ENCODE data around the gene RDH16. TPM values are rescaled to one million over a fixed set of nuclear protein-coding genes. Genes with fewer than 3 reads are reported as not detected.

Gene RDH16
- total and polyA plus RNA-seq, 2 donors (not counting 3 experiments of a cell fraction or from before 2014, with no cell fraction given) = 0.08 to 0.29 TPM

DNA sequence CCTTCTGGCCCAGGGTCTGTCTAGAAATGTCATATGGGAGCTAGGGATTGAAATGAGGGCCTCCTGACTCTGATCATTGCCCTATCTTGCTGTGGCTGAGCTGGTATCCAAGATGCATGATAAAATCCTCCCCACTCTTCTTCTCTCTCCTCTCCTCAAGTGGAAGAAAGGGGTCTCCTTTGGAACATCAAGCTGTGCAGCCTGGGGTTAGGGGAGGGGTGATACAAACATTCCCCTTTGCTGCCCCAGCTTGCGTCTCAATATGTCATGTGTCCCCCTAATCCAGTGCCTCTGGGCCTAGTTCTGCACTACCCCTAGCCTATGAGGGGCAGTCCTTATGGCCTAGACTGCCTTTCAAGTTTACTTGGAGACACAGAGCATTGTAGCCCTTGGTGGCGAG is 8.5 kb downstream of the RDH16 start:
- Histone ChIP-seq H3K4me3 (replicated peaks in 1 of 3; ENCODE audit: insufficient read depth in 1 of 3, low read depth in 1 of 3, low read length in 3 of 3) (no peak overlapping the region), H3K9ac (replicated peaks; ENCODE audit: extremely low read depth, insufficient read depth, low read length) (no peak overlapping the region), H2AFZ (ENCODE audit: low read depth, low read length) (no peak overlapping the region), H3K4me1 (ENCODE audit: control insufficient read depth, extremely low read depth, insufficient read depth, low read length) (no peaks in the 10 kb centered on the region), H3K79me2 (ENCODE audit: control insufficient read depth, insufficient read depth, low read length) (no peaks in the 10 kb centered on the region), H3K27me3 (ENCODE audit: control insufficient read depth in 2 of 2, insufficient read depth in 2 of 2, low read length in 2 of 2) (peaks cover 4 to 9% of the 10 kb centered on the region in 2 experiments), H3K9me1 (replicated peaks; ENCODE audit: control insufficient read depth, extremely low read depth, insufficient read depth, low read length) (no peaks in the 10 kb centered on the region), H3K36me3 (ENCODE audit: control insufficient read depth in 2 of 2, extremely low read depth in 1 of 2, insufficient read depth in 2 of 2, low read length in 2 of 2) (no peaks in the 10 kb centered on the region), H3K4me2 (ENCODE audit: insufficient read depth, low read length) (no peak overlapping the region), H3K9me3 (replicated peaks; ENCODE audit: control insufficient read depth, insufficient read depth, low read length) (no peaks in the 10 kb centered on the region), H4K20me1 (replicated peaks; ENCODE audit: control insufficient read depth, extremely low read depth, insufficient read depth, low read length) (no peaks in the 10 kb centered on the region), H3K27ac (ENCODE audit: insufficient read depth, low read depth, low read length) (no peak overlapping the region)
- intact Hi-C loops (cut with micrococcal nuclease) = loop anchor here (5.0 kb wide), 1 partner anchor 53 kb away; no protein-coding TSS in a partner anchor
- DNase-seq (ENCODE audit: low read depth, low spot score) (no peak), FAIRE-seq (no peak)
- no peak for TF ChIP-seq FOS (IDR thresholded peaks at IDR 0.05; ENCODE audit: borderline replicate concordance, insufficient read depth, low read length)
- TF ChIP-seq, protein P1, sequence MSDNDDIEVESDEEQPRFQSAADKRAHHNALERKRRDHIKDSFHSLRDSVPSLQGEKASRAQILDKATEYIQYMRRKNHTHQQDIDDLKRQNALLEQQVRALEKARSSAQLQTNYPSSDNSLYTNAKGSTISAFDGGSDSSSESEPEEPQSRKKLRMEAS (IDR thresholded peaks at IDR 0.05; ENCODE audit: insufficient read depth, insufficient read length) = no peak
- dilution Hi-C loops (cut with MboI; ENCODE audit: extremely low pct_ligation_motif_present, low sequenced_read_pairs) = no loop called here
- no TSS peak for BruUV-seq (replicated peaks)
- POLR2A ChIA-PET = no interaction called here
- CTCF ChIA-PET = interaction anchor here (1.5 to 3.6 kb wide), 2 partner anchors 48 to 53 kb away, joined by 3 to 16 read pairs; no protein-coding TSS in a partner anchor

DNA sequence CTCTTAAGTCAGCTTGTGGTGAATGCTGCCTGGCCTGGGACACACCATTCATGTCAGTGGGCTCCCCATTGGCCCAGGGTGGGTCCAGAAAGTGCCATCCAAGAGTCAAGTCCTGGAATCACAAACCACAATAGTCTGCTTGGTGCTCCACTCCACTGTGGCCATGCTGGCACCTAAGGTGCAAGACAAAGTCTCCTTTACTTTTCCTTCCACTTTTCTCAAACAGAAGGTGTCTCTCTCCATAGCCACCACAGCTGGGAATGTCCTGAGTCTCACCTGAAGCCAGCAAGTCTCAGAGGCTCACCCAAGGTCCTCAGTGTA is 9.0 kb downstream of the RDH16 start:
- dilution Hi-C loops (cut with MboI; ENCODE audit: extremely low pct_ligation_motif_present, low sequenced_read_pairs) = no loop called here
- intact Hi-C loops (cut with micrococcal nuclease) = loop anchor here (5.0 kb wide), 1 partner anchor 54 kb away; no protein-coding TSS in a partner anchor
- Histone ChIP-seq H3K4me2 (ENCODE audit: insufficient read depth, low read length) (no peak overlapping the region), H3K79me2 (ENCODE audit: control insufficient read depth, insufficient read depth, low read length) (no peaks in the 10 kb centered on the region), H3K4me3 (replicated peaks in 1 of 3; ENCODE audit: insufficient read depth in 1 of 3, low read depth in 1 of 3, low read length in 3 of 3) (no peak overlapping the region), H3K4me1 (ENCODE audit: control insufficient read depth, extremely low read depth, insufficient read depth, low read length) (no peaks in the 10 kb centered on the region), H3K9ac (replicated peaks; ENCODE audit: extremely low read depth, insufficient read depth, low read length) (no peak overlapping the region), H3K9me1 (replicated peaks; ENCODE audit: control insufficient read depth, extremely low read depth, insufficient read depth, low read length) (no peaks in the 10 kb centered on the region), H3K36me3 (ENCODE audit: control insufficient read depth in 2 of 2, extremely low read depth in 1 of 2, insufficient read depth in 2 of 2, low read length in 2 of 2) (no peaks in the 10 kb centered on the region), H3K27ac (ENCODE audit: insufficient read depth, low read depth, low read length) (no peak overlapping the region), H4K20me1 (replicated peaks; ENCODE audit: control insufficient read depth, extremely low read depth, insufficient read depth, low read length) (no peaks in the 10 kb centered on the region), H3K27me3 (ENCODE audit: control insufficient read depth in 2 of 2, insufficient read depth in 2 of 2, low read length in 2 of 2) (peaks cover 4 to 9% of the 10 kb centered on the region in 2 experiments), H3K9me3 (replicated peaks; ENCODE audit: control insufficient read depth, insufficient read depth, low read length) (no peaks in the 10 kb centered on the region), H2AFZ (ENCODE audit: low read depth, low read length) (no peak overlapping the region)
- no peak for DNase-seq (ENCODE audit: low read depth, low spot score)
- POLR2A ChIA-PET = no interaction called here
- CTCF ChIA-PET = interaction anchor here (1.5 to 3.6 kb wide), 2 partner anchors 48 to 53 kb away, joined by 3 to 16 read pairs; no protein-coding TSS in a partner anchor
- TF ChIP-seq POLR2AphosphoS5 (IDR thresholded peaks at IDR 0.05; ENCODE audit: insufficient read depth, low read depth, low read length) (no peak), EZH2 (IDR thresholded peaks at IDR 0.05; ENCODE audit: borderline replicate concordance, low read depth, low read length, severe bottlenecking) (no peak), MYC (IDR thresholded peaks at IDR 0.05; ENCODE audit: low read depth, low read length) (no peak), POLR2A (IDR thresholded peaks at IDR 0.05; ENCODE audit: low read depth, low read length) (no peak), FOS (IDR thresholded peaks at IDR 0.05; ENCODE audit: borderline replicate concordance, insufficient read depth, low read length) (no peak), JUN (IDR thresholded peaks at IDR 0.05; ENCODE audit: borderline replicate concordance, insufficient read depth, insufficient read length, low read depth) (no peak), GATA2 (IDR thresholded peaks at IDR 0.05; ENCODE audit: insufficient read depth, insufficient read length, low read depth, low read length) (no peak)
- TF ChIP-seq, protein P2, sequence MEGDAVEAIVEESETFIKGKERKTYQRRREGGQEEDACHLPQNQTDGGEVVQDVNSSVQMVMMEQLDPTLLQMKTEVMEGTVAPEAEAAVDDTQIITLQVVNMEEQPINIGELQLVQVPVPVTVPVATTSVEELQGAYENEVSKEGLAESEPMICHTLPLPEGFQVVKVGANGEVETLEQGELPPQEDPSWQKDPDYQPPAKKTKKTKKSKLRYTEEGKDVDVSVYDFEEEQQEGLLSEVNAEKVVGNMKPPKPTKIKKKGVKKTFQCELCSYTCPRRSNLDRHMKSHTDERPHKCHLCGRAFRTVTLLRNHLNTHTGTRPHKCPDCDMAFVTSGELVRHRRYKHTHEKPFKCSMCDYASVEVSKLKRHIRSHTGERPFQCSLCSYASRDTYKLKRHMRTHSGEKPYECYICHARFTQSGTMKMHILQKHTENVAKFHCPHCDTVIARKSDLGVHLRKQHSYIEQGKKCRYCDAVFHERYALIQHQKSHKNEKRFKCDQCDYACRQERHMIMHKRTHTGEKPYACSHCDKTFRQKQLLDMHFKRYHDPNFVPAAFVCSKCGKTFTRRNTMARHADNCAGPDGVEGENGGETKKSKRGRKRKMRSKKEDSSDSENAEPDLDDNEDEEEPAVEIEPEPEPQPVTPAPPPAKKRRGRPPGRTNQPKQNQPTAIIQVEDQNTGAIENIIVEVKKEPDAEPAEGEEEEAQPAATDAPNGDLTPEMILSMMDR (IDR thresholded peaks at IDR 0.05; ENCODE audit: extremely low read depth in 1 of 2, insufficient read depth in 1 of 2, low read depth in 1 of 2, low read length in 2 of 2) = no peak
- TF ChIP-seq, protein P1 (IDR thresholded peaks at IDR 0.05; ENCODE audit: insufficient read depth, insufficient read length) = no peak
- no peak for FAIRE-seq
- no TSS peak for BruUV-seq (replicated peaks)
